Suprapubic skin (tissue), 3 donors: Measurements from ENCODE around the gene CPT1A.

Experiments used
- CTCF ChIP-seq, 2 donors: fragments of 200-600 bp in 1 of 2; fragments of 450-650 bp in 1 of 2; sonication (generic) in 1 of 2; IDR thresholded peaks; one replicate each; pipeline ENCODE4 v1.5.1; 2016 to 2019; ENCODE audit warnings: antibody characterized with exemption in 2 of 2, mild to moderate bottlenecking in 1 of 2, moderate library complexity in 1 of 2
- EP300 ChIP-seq: sonication (generic); formaldehyde crosslinking; IDR thresholded peaks from one replicate; pipeline ENCODE4 v1.6.1; 2017; ENCODE audit warnings: antibody characterized with exemption
- POLR2A ChIP-seq, 2 donors: fragments of 450-650 bp; IDR thresholded peaks; one replicate each; pipeline ENCODE4 v1.6.1; 2017; ENCODE audit warnings: antibody characterized with exemption in 2 of 2, mild to moderate bottlenecking in 2 of 2, moderate library complexity in 2 of 2

DNA sequence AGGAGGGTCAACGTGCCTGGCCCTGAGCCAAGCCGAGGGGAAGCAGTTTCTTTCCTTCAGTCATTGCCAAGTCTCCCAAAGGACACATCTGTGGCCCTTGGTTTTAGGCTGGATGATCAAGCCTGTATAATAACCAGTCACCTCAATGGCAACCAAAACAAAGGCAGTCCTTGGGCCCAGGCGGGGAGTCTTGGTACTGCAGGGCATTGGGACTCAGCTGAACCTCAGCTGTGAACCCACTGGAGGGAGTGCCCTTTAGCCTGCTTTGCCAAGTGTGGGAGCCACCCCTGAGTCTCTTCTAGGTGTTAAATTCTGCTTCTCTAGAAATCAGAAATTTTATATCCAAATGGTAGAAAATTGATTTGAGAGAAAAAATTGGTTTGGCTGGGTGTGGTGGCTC, 36.9 kb downstream of the CPT1A start:
- TF ChIP-seq CTCF (IDR thresholded peaks at IDR 0.05) (no peak), POLR2A (IDR thresholded peaks at IDR 0.05) (no peak), EP300 (no peak)
